Activated CD4-positive, alpha-beta T cell treated with anti-CD3 and anti-CD28 coated beads, Interleukin-2, amount 50 U/mL, for 4 hours (primary cell): Measurements from ENCODE around the gene NOLC1.

ENCODE experiments used
- DNase-seq, 2 experiments: peaks; one replicate each; pipeline ENCODE4 v3.0.0-alpha.2; 2020

Gene NOLC1

DNA sequence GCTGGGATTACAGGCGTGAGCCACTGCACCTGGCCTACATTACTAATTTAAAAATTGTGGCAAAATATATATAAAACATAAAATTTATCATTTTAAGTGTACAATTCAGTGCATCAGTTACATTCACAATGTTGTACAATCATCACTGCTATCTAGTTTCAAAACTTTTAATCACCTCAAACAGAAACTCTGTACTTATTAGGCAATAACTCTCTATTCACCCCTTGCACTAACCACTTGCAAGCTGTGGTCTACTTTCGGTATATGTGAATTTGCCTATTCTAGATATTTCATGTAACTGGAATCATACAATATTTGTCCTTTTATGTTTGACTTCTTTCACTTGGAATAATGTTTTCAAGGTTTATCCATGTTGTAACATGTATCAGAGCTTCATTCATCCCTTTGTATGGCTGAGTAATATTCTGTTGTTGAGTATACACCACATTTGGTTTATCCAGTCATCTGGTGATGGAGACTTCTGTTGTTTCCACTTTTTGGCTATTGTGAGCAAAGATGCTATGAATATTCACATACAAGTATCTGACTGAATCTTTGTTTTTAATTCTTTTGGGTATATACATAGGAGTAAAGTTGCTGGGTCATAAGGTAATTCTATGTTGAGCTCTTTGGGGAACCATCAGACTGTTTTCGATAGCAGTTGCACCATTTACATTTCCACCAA is 59.6 kb downstream of the NOLC1 start:
- no peak for DNase-seq
